A673 (cell line): ENCODE measurements around the gene PAX9.

Experiments used
- CTCF ChIP-seq: fragments of 300-800, 200-600 bp; sonication (generic); conservative IDR thresholded peaks from 2 replicates; pipeline ENCODE4 v1.5.1; 2017; ENCODE audit warnings: low read depth, mild to moderate bottlenecking, antibody characterized with exemption, low read length, moderate library complexity, mixed read lengths
- EZH2 ChIP-seq: fragments of 200-600 bp; sonication (generic); IDR thresholded peaks from 2 replicates; pipeline ENCODE4 v1.6.1; 2017; ENCODE audit warnings: borderline replicate concordance, low read depth, mild to moderate bottlenecking, mixed read lengths, antibody characterized with exemption, low read length; ENCODE audit not compliant: poor library complexity, severe bottlenecking

- TF ChIP-seq CTCF = no peak
- TF ChIP-seq EZH2 = no peak
Measured at GRCh38 chr14:36667679-36668078, 6.0 kb downstream of the PAX9 start.
